SK-N-MC (cell line): Measurements from ENCODE around the gene PXN.
"Not testable (repeated sequence)": the region's sequence is repeated elsewhere in the genome, so short reads cannot be mapped to it uniquely, and the experiment has no call there.

Experiments
- DNase-seq: peaks from one replicate; pipeline ENCODE4 v3.0.0-alpha.2; 2011; ENCODE audit warnings: low read depth, low spot score
- H3K27ac ChIP-seq: fragments of 200-600 bp; sonication (generic); 2 replicates; pipeline ENCODE4 v1.5.1; 2016; ENCODE audit warnings: mixed run types
- H3K36me3 ChIP-seq: fragments of 200-600 bp; sonication (generic); 2 replicates; pipeline ENCODE4 v1.6.1; 2017; ENCODE audit warnings: antibody characterized with exemption, low read length, mixed read lengths; ENCODE audit not compliant: insufficient read depth
- H3K4me3 ChIP-seq: fragments of 200-600 bp; sonication (generic); 2 replicates; pipeline ENCODE4 v1.5.1; 2016
- H3K9ac ChIP-seq: fragments of 200-600 bp; sonication (generic); 2 replicates; pipeline ENCODE4 v1.8.0; 2017; ENCODE audit warnings: mixed run types, mixed read lengths; ENCODE audit not compliant: insufficient read length
- H3K9me3 ChIP-seq: fragments of 200-600 bp; sonication (generic); 2 replicates; pipeline ENCODE4 v1.6.1; 2017; ENCODE audit warnings: low read depth, mild to moderate bottlenecking, antibody characterized with exemption, low read length, moderate library complexity, mixed read lengths
- EZH2 ChIP-seq: fragments of 200-600 bp; sonication (generic); IDR thresholded peaks from one replicate; pipeline ENCODE4 v1.6.1; 2017; ENCODE audit warnings: antibody characterized with exemption
- FOXP2 ChIP-seq: optimal IDR thresholded peaks from 2 replicates; pipeline ENCODE3; 2011; ENCODE audit warnings: mild to moderate bottlenecking, moderate library complexity; ENCODE audit not compliant: insufficient read depth; ENCODE audit errors: extremely low read length, control extremely low read depth
- POLR2AphosphoS5 ChIP-seq: IDR thresholded peaks from 2 replicates; pipeline ENCODE4 v1.6.1; 2012; ENCODE audit warnings: mild to moderate bottlenecking, low read depth, low read length, borderline replicate concordance

PXN gene

DNA sequence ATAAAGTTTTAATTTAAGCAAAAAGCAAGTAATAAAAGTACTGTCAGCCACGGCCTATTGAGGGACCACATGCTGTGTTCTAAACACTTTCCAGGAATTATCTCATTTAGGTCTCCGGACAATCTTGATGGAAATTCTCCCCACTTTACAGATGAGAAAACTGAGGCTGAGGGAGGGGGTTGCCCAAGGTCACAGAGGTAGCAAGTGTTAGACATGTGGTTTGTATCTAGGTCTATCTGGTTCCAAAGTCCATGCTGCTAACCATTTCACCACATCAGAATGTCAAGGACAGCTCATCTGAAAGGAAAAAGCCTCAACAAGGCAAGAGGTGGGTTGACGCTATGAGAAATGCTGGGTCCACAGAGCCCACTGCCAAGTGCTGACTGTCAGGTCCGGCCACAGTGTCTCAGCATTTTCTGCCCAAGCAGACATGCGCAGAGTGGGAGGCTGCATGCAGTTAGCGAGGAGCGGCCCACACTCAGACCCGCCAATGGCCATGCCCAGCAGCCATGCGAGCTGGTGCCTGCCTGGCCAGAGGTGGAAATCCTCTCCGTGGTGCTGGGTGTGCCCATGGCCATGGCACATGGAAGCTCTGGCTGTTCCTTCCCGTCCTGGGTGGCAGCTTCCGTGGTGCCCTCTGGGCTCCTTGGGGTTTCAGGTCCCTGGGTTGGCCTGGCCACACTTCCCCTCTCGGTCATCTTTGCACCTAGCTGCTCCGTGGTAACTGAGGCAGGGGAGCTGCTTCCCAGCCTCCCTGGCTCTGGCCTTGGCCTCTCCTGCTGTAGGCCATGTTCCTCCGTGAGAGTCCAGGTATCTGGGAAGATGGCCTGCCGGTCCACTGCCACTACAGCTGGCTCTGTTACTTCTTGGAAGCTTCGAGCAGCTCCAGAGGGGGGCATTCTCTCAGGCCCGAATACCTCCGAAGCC is 46.6 kb downstream of the PXN start:
- no peak for TF ChIP-seq POLR2AphosphoS5
- TF ChIP-seq FOXP2: no peak
- TF ChIP-seq EZH2: no peak
- Histone ChIP-seq H3K9me3 (no peaks in the 10 kb centered on the region), H3K9ac (no peak overlapping the region), H3K36me3 (peaks cover 17% of the 10 kb centered on the region; the same call in 1 of the 2 replicates), H3K4me3 (no peak overlapping the region), H3K27ac (no peak overlapping the region)
- DNase-seq: no peak

DNA sequence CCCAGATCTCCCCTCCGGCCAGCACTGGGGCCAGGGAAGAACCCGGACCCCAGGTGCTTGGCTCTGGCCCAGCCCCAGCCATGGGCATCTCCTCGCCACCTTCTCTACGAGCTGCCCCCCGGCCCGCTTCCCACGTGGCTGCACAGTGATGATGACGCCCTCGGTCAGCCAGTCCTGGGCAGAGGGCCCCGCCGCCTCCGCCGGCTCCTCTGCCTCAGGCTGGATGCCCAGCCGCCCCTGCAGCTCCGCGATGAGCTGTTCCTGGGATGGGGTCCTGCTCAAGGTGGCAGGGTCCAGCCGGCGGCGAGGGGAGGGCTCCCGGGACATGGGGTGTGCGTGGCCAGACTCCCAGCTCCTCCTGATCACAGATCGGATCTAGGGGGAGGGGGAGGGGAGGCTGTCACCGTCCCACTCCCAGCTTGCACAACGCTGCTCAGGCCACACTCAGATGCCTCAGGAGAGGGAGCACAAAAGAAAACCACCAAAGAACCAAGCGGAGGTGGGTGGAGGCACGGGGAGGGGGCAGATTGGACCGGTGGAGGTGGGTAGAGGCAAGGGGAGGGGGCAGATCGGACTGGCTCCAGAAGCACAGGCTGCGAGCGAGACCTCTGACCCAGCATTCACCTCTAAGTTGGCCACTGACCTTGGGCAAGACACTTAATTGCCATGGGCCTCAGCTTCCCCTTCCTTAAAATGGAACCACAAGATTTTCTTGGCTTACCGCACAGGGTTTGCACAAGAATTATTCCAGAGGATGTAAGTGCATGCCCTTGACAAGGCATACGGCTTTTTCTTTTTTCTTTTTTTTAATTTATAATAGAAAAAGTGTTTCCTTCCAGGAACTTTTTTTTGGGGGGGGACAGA is 48.6 kb downstream of the PXN start:
- H3K27ac ChIP-seq: no peak overlapping the region
- H3K9me3 ChIP-seq: no peaks in the 10 kb centered on the region
- H3K36me3 ChIP-seq: peaks cover 10% of the 10 kb centered on the region; the same call in 1 of the 2 replicates
- H3K4me3 ChIP-seq: no peak overlapping the region
- TF ChIP-seq FOXP2 (no peak), EZH2 (no peak)
- DNase-seq: no peak
- no peak overlapping the region for H3K9ac ChIP-seq

GRCh38 chr12:120215766-120216735 is 49.5 kb downstream of the PXN start:
- TF ChIP-seq FOXP2: no peak
- TF ChIP-seq EZH2: no peak
- no peak for TF ChIP-seq POLR2AphosphoS5
- Histone ChIP-seq H3K9ac (no peak overlapping the region), H3K36me3 (peaks cover 15% of the 10 kb centered on the region; the same call in 1 of the 2 replicates), H3K4me3 (no peak overlapping the region), H3K9me3 (no peaks in the 10 kb centered on the region), H3K27ac (no peak overlapping the region)
- DNase-seq: no peak

DNA sequence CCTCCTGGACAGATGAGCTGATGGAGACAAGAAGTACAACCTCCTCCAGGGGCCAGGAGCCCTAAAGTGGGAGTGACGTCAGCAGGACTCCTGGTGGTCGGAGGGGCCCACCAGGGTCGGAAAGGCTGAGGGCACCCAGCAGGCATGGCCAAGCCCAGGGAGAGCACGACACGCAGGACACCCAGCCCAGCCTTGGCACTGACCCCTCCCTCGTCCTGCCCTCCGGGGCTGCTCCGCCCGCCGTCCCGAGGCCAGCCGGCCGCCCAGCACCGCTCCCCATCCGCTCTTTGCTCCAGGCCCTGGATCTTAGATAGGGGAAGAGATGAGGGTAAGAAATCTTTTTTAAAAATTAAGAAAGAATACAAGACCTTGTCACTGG is 50.2 kb downstream of the PXN start:
- peaks cover 20% of the 10 kb centered on the region; the same call in 1 of the 2 replicates for H3K36me3 ChIP-seq
- no peaks in the 10 kb centered on the region for H3K9me3 ChIP-seq
- no peak overlapping the region for H3K27ac ChIP-seq

DNA sequence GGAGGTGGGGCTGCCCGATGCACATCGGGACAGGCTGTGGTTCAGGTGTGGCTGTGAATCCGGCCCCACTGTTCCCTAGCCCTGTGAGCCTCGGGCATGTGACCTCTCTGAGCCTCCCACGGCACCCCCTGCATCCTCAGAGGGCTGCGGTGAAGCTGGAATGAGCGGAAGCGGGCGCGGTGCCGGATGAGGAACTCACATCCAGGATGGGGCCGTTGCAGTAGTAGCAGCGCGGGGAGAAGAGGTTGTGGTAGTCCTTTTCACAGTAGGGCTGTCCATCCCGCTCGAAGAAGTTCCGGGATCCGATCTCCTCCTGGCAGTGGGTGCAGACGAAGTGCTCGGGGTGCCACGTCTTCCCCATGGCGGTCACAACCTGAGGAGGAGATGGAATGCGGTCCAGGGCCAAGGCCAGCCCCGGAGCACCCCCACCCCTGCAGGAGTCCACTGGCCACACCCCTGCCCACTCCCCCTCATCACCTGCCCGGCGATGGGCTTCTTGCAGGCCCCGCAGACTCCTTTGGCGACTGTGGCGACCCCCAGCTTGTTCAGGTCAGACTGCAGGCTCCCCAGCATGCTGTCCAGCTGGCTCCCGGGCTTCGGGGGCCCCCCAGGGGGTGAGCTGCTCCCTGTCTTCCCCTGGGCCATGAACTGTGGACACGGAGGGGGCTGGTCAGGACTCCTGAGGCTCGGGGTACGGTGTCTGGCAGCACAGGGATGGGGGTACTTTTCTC is 50.7 kb downstream of the PXN start:
- Histone ChIP-seq H3K36me3 (peaks cover 26% of the 10 kb centered on the region; the same call in 1 of the 2 replicates), H3K4me3 (no peak overlapping the region), H3K9me3 (no peaks in the 10 kb centered on the region), H3K9ac (no peak overlapping the region), H3K27ac (no peak overlapping the region)
- no peak for TF ChIP-seq FOXP2
- TF ChIP-seq POLR2AphosphoS5: no peak
- TF ChIP-seq EZH2: no peak
- DNase-seq: no peak

More for the DNA sequence above, 50.2 kb downstream of the PXN start:
- no peak for TF ChIP-seq FOXP2
- TF ChIP-seq EZH2: no peak
- TF ChIP-seq POLR2AphosphoS5: no peak
- H3K9ac ChIP-seq: no peak overlapping the region
- H3K4me3 ChIP-seq: no peak overlapping the region
- DNase-seq: no peak

DNA sequence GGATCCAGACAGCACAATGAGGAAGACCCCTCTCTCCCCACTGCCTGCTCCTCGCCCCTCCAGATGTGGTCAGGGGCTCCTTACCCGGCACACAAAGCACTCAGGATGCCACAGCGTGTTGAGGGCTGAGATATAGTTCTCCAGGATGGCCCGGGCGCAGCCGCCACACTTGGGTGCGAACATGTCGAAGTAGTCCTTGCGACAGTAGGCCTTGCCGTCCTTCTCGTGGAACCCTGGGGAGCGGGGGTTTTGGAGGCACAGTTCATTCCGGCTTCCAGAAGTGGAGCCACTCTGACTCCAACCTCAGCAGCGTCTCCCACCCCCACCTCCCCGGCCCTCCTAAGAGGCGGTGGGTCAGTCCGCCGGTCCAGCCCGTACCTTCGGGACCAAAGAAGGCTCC is 51.8 kb downstream of the PXN start:
- H3K9ac ChIP-seq: no peak overlapping the region
- DNase-seq: no peak
- H3K9me3 ChIP-seq: no peaks in the 10 kb centered on the region
- TF ChIP-seq FOXP2: no peak
- no peak for TF ChIP-seq POLR2AphosphoS5
- TF ChIP-seq EZH2: no peak
- H3K4me3 ChIP-seq: no peak overlapping the region
- H3K36me3 ChIP-seq: peaks cover 26% of the 10 kb centered on the region; the same call in 1 of the 2 replicates
- no peak overlapping the region for H3K27ac ChIP-seq

GRCh38 chr12:120213182-120213581 is 52.3 kb downstream of the PXN start:
- not testable (repeated sequence) for H3K9me3 ChIP-seq, H3K9ac ChIP-seq, DNase-seq, H3K4me3 ChIP-seq, H3K27ac ChIP-seq
- peaks cover 26% of the 10 kb centered on the region; the same call in 1 of the 2 replicates for H3K36me3 ChIP-seq
